A673 (cell line): ENCODE measurements around the gene HIPK3.

Experiments
- EZH2 ChIP-seq: fragments of 200-600 bp; sonication (generic); IDR thresholded peaks from 2 replicates; pipeline ENCODE4 v1.6.1; 2017; ENCODE audit warnings: borderline replicate concordance, low read depth, mild to moderate bottlenecking, mixed read lengths, antibody characterized with exemption, low read length; ENCODE audit not compliant: poor library complexity, severe bottlenecking
- TF ChIP-seq, protein P1 (sequence below): fragments of 300-800, 200-600 bp; sonication (generic); conservative IDR thresholded peaks from 2 replicates; pipeline ENCODE4 v1.5.1; 2017; ENCODE audit warnings: low read depth, mild to moderate bottlenecking, antibody characterized with exemption, low read length, moderate library complexity, mixed read lengths

DNA sequence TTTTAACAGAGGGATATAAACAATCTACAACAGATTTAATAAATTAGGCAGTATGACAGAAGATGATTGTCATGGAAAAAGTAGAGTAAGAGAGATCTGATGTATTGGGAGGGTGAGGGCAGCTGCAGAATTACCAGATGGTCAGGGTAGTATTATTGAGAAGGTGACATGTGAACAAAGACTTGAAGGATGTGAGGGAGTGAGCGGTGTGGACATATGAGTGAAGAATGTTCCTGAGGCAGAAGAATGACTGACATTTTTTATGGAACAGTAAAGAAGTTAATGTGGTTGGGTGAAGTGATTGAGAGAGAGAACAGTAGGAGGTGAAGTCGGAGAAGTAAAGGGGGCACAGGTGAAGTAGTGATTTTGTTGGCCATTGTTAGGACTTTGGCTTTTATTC lies 42.4 kb upstream of the HIPK3 start:
- TF ChIP-seq, protein P1, sequence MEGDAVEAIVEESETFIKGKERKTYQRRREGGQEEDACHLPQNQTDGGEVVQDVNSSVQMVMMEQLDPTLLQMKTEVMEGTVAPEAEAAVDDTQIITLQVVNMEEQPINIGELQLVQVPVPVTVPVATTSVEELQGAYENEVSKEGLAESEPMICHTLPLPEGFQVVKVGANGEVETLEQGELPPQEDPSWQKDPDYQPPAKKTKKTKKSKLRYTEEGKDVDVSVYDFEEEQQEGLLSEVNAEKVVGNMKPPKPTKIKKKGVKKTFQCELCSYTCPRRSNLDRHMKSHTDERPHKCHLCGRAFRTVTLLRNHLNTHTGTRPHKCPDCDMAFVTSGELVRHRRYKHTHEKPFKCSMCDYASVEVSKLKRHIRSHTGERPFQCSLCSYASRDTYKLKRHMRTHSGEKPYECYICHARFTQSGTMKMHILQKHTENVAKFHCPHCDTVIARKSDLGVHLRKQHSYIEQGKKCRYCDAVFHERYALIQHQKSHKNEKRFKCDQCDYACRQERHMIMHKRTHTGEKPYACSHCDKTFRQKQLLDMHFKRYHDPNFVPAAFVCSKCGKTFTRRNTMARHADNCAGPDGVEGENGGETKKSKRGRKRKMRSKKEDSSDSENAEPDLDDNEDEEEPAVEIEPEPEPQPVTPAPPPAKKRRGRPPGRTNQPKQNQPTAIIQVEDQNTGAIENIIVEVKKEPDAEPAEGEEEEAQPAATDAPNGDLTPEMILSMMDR, result no peak
- no peak for TF ChIP-seq EZH2
